Stimulated activated CD8-positive, alpha-beta memory T cell treated with anti-CD3 and anti-CD28 coated beads, Interleukin-12 subunit alpha, Interleukin-12 subunit beta, amount 100 ng/mL, for 24 hours (primary cell): ENCODE measurements around the gene DYRK2.

Experiments
- DNase-seq: peaks from one replicate; pipeline ENCODE4 v3.0.0-alpha.2; 2020; ENCODE audit errors: extremely low read depth

The DYRK2 gene

GRCh38 chr12:67704071-67704470 is 55.5 kb downstream of the DYRK2 start:
- no peak for DNase-seq

- DNase-seq, result no peak
Observed at GRCh38 chr12:67705394-67706370, 57.1 kb downstream of the DYRK2 start.

GRCh38 chr12:67709367-67709954 is 60.9 kb downstream of the DYRK2 start:
- no peak for DNase-seq

DNA sequence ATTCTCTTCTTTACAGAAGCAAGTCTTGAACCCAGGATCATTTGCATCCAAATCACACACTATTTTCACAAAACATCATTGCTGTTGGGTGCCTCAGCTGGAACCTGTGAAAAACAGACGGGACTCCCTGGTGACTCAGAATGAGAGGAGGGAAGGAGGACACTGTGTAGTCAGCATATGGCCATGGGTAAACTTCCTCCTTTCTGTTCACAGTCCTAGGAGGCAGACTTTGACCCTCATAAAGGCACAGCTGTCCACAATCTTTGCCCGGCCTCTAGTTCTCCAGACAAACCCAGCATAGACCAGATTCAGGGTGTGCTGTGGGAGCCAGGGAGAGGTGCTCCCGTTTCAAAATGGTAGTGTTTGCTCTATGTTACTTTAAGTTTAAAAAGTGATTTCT is 62.0 kb downstream of the DYRK2 start:
- no peak for DNase-seq

- no peak for DNase-seq
Observed at GRCh38 chr12:67712011-67712410, 63.5 kb downstream of the DYRK2 start.

DNA sequence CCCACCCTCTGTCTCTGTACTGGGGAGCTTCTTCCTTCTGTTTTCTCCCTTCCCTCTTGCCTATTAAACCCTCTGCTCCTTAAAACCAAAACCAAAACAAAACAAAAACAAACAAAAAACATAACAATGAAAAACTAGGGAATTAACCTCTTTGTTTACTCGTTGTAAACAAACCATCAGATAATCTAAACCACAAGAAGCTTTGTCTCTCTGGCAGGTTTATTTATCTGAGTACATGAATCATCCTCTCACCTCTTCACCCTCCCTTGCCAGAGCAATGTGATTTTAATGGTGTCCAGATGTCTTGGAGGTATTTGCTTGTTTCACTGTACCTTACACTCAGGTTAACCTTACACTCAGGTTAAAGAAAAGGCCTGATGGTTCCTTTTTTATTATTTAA is 66.1 kb downstream of the DYRK2 start:
- DNase-seq, result no peak
